Measurements from ENCODE around the gene MCC.
A peak's percentile ranks its signal among the peaks of the same experiment; 100 is the strongest.

MCC gene

DNA sequence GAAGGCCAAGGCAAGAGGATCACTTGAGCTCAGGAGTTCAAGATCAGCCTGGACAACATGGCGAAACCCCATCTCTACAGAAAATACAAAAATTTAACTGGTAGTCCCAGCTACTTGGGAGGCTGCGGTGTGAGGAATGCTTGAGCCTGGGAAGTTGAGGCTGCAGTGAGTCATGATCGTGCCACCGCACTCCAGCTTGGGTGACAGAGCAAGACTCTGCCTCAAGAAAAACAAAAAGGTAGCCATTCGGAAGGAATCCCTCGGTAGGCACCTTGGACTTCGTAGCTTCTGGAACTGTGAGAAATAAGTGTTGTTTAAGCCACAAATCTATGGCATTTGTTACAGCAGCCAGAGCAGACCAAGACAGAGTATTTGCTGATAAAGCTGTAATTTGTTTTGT, 337.4 kb downstream of the MCC start:
- H3K4me3 ChIP-seq (replicated peaks in 1 of 2; ENCODE audit: low read depth in 2 of 2, low read length in 2 of 2), result no peak overlapping the region
- TF ChIP-seq, protein P1, sequence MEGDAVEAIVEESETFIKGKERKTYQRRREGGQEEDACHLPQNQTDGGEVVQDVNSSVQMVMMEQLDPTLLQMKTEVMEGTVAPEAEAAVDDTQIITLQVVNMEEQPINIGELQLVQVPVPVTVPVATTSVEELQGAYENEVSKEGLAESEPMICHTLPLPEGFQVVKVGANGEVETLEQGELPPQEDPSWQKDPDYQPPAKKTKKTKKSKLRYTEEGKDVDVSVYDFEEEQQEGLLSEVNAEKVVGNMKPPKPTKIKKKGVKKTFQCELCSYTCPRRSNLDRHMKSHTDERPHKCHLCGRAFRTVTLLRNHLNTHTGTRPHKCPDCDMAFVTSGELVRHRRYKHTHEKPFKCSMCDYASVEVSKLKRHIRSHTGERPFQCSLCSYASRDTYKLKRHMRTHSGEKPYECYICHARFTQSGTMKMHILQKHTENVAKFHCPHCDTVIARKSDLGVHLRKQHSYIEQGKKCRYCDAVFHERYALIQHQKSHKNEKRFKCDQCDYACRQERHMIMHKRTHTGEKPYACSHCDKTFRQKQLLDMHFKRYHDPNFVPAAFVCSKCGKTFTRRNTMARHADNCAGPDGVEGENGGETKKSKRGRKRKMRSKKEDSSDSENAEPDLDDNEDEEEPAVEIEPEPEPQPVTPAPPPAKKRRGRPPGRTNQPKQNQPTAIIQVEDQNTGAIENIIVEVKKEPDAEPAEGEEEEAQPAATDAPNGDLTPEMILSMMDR (IDR thresholded peaks at IDR 0.05; ENCODE audit: low read depth, low read length), result no peak
- no peak for DNase-seq (ENCODE audit: low read depth in 2 of 2)

DNA sequence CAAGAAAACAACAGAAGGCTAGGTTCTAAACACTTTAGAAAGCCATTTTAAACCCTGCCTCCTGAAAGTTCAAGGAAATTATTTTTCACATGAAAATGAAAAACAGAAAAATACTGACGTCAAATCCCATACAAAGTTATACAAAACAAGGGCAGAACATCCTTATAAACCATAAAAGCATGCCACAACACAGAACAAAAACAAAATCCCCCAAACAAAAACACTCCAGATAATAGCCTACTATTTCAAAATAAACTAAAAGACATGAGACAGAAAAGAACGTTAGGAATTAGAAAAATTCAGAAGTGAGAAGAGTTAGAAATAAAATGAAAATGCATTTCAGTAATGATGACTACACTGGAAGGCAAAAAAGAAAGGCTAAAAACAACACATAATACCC, 338.0 kb downstream of the MCC start:
- DNase-seq (ENCODE audit: low read depth in 2 of 2), result no peak
- TF ChIP-seq, protein P1 (IDR thresholded peaks at IDR 0.05; ENCODE audit: low read depth, low read length), result no peak
- no peak overlapping the region for H3K4me3 ChIP-seq (replicated peaks in 1 of 2; ENCODE audit: low read depth in 2 of 2, low read length in 2 of 2)

DNA sequence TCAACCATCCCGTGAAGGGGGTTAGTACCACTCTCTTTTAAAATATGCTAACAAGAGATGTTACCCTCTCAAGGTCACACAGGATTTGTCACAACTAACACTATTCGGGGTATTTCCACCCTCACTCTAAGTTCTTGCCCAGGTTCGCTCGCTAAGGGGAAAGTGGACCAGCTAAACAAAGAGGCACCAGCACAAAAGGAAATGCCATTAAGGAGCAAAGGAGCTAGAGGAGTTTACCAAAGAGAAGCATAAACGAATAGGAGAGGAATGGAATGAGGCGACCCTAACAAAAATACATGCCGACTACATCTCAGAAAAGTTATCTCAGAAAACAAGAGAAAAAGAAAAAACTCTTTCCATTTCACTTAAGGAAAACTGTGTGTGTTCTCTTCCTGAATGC, 340.7 kb downstream of the MCC start:
- no peak overlapping the region for H3K4me3 ChIP-seq (replicated peaks in 1 of 2; ENCODE audit: low read depth in 2 of 2, low read length in 2 of 2)
- DNase-seq (ENCODE audit: low read depth in 2 of 2), result no peak
- TF ChIP-seq, protein P1 (IDR thresholded peaks at IDR 0.05; ENCODE audit: low read depth, low read length), result no peak

DNA sequence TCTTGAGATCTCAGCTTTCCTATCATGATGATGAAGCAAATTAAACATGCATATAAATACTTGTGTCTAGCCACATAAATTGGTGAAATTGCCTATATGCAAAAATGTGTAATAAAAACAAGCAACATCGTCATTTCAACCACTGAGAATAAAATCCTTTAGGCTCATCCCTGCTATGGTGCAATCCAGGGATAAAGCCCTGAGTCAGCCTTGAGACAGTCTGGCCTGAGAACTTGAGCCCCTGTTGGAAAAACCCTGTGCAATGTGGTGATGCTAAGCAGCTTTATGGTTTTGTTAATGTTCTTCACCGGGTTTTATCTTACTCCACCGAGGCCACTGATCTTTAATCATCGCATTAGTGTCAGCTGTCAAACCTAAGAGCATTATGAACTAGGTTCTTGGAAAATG, 341.1 kb downstream of the MCC start:
- no peak overlapping the region for H3K4me3 ChIP-seq (replicated peaks in 1 of 2; ENCODE audit: low read depth in 2 of 2, low read length in 2 of 2)
- TF ChIP-seq, protein P1 (IDR thresholded peaks at IDR 0.05; ENCODE audit: low read depth, low read length), result no peak
- peak; percentile 81 to 85 for DNase-seq (ENCODE audit: low read depth in 2 of 2)

DNA sequence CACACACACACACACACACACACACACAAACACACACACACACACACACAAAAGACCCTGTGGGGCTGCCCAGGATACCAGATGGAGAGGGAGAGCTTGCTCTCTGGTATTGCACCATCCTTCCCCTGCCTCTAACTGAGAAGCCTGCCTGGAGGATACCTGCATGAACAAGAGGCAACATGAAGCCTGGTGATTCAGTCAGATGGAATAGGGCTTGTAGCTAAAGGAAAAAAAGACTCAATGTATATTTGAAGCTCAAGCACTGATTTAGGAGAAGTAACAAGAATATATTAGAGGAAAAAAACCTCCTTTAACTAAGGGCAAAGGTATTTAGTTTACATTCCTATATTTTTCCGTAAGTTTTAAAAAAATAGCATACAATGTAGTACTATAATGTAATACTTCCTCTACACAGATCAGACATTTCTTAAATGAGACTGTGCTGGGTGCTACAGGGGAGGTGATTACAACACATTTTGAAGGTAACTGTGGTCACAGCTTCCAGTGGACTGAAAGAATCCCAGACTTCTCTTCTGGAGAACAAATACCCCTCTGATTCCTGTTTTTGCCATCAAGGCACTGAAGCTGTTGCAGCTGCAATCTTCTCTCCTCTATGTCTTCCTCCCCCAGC, 342.4 kb downstream of the MCC start:
- TF ChIP-seq, protein P1 (IDR thresholded peaks at IDR 0.05; ENCODE audit: low read depth, low read length), result no peak
- no peak overlapping the region for H3K4me3 ChIP-seq (replicated peaks in 1 of 2; ENCODE audit: low read depth in 2 of 2, low read length in 2 of 2)
- DNase-seq (ENCODE audit: low read depth in 2 of 2), result no peak

DNA sequence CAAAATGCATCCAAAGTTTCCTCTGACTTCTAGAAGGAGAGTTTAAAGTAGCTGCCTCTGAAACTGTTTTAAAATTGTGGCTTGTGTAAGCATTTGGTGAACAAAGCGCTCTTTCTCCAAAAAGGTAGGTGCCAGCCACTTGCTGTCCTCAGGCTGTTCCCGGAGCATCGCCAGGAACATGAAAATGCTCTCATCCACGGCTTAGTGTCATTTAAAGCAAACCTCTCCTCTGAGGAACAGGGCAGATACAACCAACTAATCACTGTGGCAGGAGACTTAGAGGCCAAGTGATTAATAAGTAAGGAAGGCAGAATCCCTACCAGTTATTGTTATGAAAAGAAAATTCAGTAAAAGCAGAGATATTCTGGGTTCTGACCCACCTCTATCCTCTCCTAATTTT, 346.1 kb downstream of the MCC start:
- H3K4me3 ChIP-seq (replicated peaks in 1 of 2; ENCODE audit: low read depth in 2 of 2, low read length in 2 of 2), result no peak overlapping the region
- no peak for DNase-seq (ENCODE audit: low read depth in 2 of 2)
- TF ChIP-seq, protein P1 (IDR thresholded peaks at IDR 0.05; ENCODE audit: low read depth, low read length), result no peak

Data from cardiac fibroblast (primary cell).